SW 1271 (cell line): Measurements from ENCODE around the gene TAB3.
"Not testable (repeated sequence)": the region's sequence is repeated elsewhere in the genome, so short reads cannot be mapped to it uniquely, and the experiment has no call there.

Source experiments
- DNase-seq, 2 experiments: peaks; one replicate each; lab custom pipeline; 2025; lab: John Stamatoyannopoulos, UW

TAB3 gene

DNA sequence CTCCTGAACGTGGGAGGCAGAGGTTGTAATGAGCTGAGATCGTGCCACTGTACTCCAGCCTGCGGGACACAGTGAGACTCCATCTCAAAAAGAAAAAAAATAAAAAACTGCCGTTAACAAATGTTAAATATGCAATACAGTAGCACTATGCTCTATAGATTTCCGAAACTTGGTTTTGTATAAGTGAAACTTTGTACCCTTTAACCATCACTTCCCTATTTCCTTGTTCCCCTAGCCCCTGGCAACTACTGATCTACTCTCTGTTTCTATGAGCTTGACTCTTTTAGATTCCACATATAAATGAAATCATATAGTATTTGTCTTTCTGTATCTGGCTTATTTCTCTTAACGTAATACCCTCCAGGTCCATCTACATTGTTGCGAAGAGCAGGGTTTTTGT, 74.1 kb downstream of the TAB3 start:
- DNase-seq, result no peak

DNA sequence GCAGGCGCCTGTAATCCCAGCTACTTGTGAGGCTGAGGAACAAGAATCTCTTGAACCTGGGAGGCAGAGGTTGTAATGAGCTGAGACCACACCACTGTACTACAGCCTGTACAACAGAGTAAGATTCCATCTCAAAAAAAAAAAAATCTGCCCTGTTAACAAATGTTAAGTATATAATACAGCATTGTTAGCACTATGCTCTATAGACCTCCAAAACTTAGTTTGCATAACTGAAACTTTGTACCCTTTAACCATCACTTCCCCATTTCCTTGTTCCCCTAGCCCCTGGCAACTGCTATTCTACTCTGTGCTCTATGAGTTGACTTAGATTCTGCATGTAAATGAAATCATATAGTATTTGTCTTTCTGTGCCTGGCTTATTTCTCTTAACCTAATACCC, 76.7 kb downstream of the TAB3 start:
- DNase-seq, result no peak

- no peak for DNase-seq
Observed at GRCh38 chrX:30806187-30806728, 82.8 kb downstream of the TAB3 start.

- no peak for DNase-seq
Observed at GRCh38 chrX:30804462-30804861, 84.6 kb downstream of the TAB3 start.

DNA sequence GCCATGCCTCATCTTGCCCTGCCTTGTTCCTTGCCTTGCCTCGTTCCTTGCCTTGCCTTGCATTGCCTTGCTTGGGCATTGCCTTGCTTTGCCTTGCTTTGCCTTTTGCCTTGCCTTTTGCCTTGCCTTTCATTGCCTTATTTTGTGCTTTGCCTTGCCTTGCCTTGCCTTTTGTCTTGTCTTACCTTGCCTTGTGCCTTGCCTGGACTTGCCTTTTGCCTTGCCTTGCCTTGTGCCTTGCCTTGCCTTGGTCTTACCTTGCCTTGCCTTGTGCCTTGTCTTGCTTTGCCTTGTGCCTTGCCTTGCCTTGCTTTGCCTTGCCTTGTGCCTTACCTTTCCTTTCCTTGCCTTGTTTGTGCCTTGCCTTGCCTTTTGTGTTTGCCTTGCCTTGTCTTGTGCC, 88.2 kb downstream of the TAB3 start:
- no peak for DNase-seq

GRCh38 chrX:30799327-30799726, 89.7 kb downstream of the TAB3 start:
- no peak for DNase-seq

- no peak for DNase-seq
Observed at GRCh38 chrX:30798810-30799209, 90.2 kb downstream of the TAB3 start.

DNA sequence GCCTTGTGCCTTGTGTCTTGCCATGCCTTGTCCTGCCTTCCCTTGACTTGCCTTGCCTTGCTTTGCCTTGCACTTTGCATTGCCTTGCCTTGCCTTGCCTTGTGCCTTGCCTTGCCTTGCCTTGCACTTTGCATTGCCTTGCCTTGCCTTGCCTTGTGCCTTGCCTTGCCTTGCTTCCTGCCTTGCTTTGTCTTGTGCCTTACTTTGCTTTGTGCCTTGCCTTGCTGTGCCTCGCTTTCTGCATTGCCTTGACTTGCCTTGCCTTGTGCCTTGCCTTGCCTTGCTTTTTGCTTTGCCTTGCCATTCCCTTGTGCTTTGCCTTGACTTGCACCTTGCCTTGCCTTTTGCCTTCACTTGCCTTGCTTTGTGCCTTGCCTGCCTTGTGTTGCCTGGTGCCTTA, 91.8 kb downstream of the TAB3 start:
- not testable (repeated sequence) for DNase-seq

- no peak for DNase-seq
Observed at GRCh38 chrX:30795981-30796958, 92.8 kb downstream of the TAB3 start.

DNA sequence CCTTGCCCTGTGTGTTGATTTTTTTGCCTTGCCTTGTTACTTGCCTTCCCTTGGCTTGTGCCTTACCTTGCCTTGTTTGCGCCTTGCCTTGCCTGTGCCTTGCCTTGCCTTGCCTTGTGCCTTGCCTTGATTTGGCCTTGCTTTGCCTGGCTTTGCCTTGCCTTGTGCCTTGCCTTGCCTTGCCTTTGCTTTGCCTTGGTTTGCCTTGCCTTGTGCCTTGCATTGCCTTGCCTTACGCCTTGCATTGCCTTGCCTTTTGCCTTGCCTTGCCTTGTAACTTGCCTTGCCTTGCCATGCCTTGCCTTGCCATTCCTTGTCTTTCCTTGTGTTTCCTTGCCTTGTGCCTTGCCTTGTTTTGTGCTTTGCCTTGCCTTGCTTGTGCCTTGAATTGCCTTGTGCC, 94.6 kb downstream of the TAB3 start:
- DNase-seq, result no peak

GRCh38 chrX:30793767-30794103, 95.3 kb downstream of the TAB3 start:
- DNase-seq, result no peak

DNA sequence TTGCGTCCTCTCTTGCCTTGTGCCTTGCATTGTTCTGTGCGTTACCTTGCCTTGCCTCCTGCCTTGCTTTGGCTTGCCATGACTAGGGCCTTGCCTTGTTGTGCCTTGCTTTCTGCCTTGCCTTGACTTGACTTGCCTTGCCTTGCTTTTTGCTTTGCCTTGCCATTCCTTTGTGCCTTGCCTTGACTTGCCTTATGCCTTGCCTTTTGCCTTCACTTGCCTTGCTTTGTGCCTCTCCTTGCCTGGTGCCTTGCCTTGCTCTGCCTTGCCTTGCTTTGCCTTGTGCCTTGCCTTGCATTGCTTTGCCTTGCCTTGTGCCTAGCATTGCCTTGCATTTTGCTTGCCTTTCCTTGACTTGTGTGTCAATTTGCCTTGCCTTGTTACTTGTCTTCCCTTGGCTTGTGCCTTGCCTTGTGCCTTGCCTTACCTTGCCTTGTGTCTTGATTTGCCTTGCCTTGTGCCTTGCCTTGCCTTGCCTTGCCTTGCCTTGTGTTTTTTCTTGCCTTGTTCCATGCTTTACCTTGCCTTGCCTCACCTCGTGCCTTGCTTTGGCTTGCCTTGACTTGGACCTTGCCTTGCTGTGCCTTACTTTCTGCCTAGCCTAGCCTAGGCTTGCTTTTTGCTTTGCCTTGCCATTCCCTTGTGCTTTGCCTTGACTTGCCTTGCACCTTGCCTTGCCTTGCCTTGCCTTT, 95.8 kb downstream of the TAB3 start:
- DNase-seq, result no peak

DNA sequence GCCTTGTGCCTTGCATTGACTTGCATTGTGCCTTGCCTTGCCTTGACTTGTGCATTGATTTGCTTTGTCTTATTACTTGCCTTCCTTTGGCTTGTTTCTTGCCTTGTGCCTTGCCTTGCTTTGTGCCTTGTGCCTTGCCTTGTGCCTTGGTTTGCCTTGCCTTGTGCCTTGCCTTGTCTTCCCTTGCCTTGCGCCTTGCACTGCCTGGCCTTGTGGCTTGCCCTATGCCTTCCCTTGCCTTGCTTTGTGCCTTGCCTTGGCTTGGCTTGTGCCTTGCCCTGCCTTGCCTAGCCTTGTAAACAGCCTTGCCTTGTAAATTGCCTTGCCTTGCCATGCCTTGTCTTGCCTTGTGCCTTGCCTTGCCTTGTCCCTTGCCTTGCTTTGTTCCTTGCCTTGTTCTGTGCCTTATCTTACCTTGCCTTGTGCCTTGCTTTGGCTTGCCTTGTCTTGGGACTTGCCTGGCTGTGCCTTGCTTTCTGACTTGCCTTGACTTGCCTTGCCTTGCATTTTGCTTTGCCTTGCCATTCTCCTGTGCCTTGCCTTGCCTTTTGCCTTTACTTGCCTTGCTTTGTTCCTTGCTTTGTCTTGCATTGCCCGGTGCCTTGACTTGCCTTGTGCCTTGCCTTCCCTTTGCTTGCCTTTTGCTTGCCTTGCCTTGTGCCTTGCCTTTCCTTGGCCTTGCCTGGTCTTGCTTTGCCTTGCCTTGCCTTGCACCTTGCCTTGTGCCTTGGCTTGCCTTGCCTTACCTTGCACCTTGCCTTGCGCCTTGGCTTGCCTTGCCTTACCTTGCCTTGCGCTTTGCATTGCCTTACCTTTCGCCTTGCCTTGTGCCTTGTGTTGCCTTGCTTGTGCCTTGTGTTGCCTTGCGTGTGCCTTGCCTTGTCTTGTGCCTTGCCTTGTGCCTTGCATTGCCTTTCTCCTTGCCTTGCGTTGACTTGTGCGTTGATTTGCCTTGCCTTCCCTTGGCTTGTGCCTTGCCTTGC, 97.5 kb downstream of the TAB3 start:
- no peak for DNase-seq

GRCh38 chrX:30787012-30787411, 102.0 kb downstream of the TAB3 start:
- no peak for DNase-seq

GRCh38 chrX:30786374-30786773, 102.7 kb downstream of the TAB3 start:
- no peak for DNase-seq

- DNase-seq, result no peak
Observed at GRCh38 chrX:30781711-30782444, 107.2 kb downstream of the TAB3 start.

DNA sequence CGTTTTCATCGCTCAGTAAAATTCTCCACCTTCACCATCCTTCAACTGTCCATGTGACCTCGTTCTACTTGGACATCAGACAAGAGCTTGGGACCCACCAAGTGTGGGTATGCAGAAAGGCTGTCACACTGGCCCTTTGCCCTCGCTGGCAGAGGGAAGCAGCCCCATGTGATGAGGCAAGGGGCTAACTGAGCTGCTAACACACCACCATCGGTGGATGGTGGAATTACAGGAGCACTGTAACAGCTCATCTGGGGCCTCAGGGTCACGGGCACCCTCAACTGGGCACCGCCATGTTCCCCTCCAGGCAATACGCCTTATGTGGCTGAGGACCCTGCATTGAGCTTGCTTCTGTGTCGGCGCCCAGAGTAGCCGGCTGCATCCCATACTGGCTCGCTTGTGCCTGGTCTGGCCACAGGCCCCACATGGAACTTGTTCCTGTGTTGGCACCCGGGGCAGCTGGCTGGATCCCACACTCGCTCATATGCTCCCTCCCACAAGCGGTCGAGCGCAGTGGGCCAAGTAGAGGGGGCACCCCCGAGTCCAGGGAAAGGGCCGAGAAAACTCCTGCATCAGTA, 109.5 kb downstream of the TAB3 start:
- DNase-seq, result no peak

GRCh38 chrX:30777575-30777974, 111.5 kb downstream of the TAB3 start:
- no peak for DNase-seq
